Suppressor macrophage treated with lipopolysaccharide for 1 hour (primary cell): Measurements from ENCODE around the gene RIMS4.
"Not testable (repeated sequence)": the region's sequence is repeated elsewhere in the genome, so short reads cannot be mapped to it uniquely, and the experiment has no call there.

ENCODE experiments used
- DNase-seq, 3 donors: peaks; one replicate each; pipeline ENCODE4 v3.0.0-alpha.2; 2020 to 2022

RIMS4 gene

DNA sequence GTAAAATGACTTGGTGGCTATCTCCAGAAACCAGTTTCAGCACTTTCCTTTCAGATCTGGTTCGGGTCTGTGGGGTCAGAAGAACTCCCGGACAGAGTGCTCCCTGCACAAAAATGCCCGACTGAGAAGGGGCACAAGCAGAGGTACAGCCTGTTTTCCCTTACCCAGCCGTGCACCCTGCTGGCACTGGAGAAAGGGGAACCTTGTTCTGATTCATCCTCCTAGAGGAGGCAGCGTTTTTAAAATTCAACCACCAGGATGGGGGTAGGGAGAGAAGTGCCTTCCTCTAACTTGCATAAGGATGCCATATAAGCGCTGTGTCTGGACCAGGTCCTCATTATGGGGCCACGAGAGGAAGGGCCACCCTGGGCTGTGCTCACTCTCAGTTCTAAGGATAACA, 17.6 kb downstream of the RIMS4 start:
- DNase-seq: peak; percentile 24 to 40 (median 29)

DNA sequence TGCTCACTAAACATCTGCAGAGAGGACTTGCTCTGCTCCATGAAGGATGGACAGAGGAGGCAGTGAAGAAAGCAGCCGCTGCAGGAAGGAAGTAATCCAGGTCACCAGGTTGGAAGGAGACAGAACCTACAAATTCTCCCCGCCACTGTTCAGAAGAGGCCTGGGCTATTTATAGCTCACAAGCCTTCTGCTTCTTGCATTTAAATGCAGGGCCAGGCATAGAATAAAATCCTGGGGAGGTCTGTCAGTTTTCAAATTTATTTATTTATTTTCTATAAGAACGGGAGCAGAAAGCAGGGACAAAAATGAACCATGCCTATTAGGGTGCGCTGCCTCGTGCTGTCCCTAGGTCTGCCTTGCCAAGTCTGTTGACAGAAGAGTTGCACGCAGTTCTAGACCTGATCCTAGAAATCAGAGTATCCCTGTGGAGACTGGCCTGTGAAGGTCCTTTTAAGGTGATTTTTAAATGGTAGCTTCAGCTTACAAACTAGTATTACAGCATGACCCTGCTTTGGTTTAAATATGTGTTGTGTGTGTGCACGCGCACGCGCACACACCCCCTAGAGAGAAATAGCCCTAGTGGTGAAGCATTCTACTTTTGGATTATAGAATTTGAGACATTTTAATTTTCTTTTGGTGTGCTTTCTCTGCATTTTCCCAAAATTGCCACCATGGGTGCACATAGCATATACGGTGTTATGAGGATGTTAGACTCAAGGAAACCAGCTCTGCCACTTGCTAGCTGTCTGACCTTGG, 19.5 kb downstream of the RIMS4 start:
- DNase-seq: no peak

DNA sequence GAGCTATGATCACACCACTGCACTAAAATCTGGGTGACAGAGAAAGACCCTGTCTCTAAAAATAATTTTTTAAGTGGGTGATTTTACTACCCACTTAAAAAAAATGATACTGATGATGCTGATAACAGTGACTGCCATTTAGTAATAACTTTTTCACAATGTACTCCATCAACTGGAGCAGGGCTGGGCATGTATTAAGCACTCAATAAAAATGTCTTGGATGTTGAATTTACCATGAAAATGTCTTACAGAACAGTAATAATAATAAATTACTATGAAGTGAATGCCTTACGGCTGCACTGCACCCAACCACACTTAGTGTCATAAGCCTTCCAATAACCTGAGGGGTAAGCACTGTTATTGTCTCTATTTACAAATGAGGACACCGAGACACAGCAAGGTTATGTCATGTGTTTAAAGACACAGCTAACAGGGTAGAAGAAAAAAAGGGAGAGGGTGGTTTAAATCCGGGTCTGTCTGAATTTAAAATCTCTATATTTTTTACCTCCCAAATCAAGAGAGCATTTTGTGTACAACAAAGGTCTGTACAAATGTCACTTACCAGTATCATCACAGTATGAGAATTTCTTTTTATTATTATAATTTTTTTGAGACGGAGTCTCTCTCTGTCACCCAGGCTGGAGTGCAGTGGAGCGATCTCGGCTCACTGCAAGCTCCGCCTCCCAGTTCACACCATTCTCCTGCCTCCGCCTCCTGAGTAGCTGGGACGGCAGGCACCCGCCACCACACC, 21.5 kb downstream of the RIMS4 start:
- DNase-seq: no peak

DNA sequence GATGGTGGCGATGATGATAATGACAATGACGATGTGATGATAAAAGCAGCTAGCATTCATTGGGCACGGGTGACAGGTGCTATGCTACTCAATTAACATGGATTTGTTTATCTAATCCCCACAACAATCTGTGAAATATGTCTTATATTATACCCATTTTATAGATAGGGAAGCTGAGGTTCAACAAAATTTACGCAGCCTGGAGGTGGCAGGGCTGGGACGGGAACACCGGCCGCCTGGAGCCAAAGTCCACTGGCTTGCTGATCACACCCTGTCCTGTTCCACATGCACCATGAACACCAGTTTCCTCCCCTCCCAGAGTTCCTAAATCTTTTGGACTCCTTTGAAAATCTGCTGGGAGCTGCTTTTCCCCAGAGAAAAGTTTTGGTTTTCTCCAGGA, 23.0 kb downstream of the RIMS4 start:
- DNase-seq: no peak

DNA sequence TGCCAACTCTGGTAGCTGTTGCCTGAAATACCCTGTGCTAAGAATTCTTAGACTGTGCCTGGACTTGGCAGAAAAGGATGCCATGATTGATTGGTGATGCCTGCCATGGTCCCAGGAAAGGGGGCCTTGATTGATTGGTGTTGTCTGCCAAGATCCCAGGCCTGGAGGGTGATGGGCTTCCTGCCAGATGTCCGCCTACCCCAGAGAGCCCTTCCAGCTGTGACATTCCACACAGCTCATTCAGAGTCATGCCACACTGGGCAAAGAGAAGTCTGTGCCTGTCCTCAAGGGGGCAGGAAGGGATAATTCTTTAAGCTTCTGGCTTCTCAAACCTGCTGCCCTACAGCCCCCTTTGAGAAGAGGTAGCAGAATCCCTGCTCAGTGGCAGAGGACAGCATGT, 24.6 kb downstream of the RIMS4 start:
- DNase-seq: no peak

DNA sequence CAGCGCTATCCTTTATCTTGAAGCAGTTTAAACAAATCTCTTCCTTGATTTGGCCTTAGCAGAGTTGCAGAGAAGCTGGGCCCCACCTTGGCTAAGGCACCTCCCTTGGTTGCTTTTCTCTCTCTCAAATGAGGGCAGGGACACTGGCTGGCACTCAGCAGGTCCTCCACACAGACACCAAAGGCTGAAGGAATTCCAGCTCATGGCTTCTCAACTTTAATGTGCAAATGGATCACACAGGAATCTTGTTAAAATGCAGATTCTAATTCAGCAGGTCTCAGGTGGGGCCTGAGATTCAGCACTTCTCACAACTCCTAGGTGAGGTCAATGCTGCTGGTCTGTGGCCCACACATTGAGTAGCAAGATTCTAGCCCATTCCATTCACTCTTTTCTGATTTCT, 25.7 kb downstream of the RIMS4 start:
- DNase-seq: no peak

DNA sequence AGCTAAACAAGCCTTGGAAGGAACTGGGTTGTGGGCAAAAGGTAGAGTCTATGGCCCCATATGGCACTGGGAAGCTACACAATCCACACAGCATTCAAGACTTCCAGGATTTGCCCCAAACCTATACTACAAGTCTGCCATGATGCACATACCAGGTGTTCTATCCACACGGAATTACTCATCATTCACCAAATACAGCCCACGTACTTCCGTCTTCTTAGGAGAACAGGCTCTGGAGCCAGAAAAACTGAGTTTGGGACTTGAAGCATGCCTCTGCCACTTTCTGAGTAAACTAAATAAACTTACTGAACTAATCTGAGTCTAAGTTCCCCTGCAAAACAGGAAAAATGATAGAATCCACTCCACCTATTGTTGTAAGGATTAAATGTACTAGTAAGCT, 28.6 kb downstream of the RIMS4 start:
- DNase-seq: no peak

DNA sequence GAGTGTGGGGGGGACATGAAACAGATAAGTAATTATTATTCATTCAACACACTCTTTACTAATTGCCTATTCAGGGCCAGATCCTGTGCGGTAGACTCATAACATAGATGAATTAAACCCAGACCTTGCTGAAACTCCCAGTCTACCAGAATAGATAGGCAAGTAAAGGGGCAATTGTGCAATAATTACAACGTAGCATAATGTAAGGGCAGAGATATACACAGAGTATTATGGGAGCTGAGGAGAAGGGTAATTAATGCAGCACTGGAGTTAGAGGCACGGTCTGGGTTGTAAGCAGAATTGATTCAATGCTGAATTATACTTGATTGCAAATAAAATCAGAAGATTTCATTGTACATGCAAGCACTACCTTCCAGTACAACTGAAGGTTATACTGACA, 29.2 kb downstream of the RIMS4 start:
- DNase-seq: no peak

DNA sequence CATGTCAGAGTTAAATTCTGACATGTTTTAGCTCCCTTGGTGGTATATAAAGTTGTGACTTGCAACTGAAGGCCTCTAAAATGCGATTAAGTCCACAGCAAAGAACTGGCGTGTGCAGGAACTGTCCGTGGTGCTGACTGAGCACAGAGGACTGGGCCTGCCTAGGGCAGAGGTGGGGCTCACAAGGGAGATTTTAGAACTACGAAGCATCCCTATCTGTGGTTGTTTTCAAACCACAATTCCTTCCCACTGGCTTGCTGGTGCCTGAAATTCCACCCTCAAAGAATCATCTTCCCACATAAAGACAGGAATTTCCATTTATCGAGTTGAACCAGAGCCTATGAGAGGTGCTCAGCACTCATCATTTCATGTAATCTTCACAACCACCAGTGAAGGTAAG, 30.1 kb downstream of the RIMS4 start:
- peak; percentile 44 to 74 (median 68) for DNase-seq

DNA sequence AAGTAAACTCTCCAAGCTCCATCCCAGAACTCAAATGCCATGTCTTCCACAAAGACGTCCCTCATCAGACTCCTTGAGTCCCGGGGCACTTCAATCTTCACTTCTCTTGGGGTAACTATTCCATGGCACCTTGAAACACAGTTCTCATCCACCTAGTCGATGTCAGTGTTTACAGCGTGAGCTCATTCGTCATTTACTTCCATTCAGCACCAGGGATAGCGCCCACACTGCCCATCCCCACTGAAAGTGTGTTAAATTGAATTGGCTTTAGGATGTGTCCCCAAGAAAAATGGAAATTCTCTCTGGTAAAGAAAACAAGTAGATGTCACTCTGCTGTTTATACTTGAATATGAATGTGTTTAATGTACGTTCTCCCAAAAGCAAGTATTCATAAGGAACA, 33.4 kb downstream of the RIMS4 start:
- peak in 2 of 3 donors; percentile 21 to 34 for DNase-seq

DNA sequence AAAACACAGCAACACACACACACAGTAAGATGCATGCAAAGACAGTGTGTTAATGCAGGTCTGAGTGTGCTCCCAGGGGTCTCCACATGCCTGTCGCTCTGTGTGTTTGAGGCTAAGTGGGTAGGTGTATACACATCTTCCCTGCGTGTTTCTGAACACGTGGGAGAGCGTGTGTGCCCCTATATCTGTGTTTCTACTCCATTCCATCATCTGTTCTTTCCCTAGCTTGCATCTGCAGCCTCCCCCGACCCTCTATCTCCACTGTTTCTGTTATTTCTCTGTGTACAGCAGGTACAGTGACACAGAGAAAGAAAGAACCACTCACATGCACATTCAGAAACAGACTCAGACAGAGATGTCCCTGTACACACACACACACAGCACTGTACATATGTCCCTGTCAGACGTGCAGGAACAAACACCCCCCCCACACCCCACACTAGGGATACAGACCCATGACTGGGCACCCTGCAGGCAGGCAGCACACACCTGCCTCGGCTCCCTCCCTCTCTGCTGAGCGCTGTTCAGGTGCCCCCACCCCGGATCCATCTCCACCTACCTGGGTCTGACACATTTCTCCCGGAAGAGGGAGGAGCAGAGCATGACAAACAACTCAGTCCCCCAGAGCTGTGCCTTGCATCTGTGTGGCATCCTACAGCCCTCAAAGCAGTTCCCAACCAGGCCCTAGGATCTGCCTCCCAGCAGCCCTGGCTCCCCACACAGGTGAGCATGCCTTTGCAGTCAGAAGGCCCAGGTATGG, 37.1 kb downstream of the RIMS4 start:
- no peak for DNase-seq

DNA sequence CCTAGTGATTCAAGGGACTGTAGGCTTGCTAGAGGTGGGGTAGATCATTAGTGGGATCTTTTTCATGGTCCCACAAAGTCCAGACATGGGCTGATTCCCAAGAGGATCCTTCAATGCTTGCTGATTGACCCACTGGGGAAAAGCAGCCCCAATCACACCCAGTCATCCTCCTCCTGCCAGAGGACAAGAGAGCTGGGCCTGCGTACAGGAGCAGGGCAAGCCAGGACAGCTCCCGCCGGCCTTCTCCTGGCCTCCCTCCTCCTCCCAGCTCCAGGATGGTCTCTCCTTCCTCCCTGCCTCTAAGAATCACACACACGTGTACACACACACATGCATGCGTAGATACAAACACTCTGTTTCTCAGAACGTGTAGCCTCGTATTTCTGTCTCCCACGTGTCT, 37.7 kb downstream of the RIMS4 start:
- no peak for DNase-seq

DNA sequence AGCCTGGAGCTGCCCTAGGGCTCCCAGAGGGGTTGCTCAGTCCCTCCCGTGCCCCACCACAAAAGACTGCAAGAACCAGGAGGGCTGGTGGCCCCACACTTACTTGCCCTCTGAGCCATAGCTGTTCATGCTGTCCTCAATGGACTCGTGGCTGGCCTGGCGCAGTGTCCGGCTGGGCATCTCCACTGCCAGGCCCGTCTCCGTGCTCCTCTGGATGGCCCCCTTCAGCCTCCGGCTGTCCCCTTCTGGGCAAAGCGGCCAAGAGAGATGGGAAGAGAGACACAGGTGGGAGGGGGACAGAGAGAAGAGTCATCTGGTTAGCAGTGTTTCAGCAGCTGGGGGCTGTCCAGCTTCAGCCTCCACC, 39.2 kb downstream of the RIMS4 start:
- no peak for DNase-seq

DNA sequence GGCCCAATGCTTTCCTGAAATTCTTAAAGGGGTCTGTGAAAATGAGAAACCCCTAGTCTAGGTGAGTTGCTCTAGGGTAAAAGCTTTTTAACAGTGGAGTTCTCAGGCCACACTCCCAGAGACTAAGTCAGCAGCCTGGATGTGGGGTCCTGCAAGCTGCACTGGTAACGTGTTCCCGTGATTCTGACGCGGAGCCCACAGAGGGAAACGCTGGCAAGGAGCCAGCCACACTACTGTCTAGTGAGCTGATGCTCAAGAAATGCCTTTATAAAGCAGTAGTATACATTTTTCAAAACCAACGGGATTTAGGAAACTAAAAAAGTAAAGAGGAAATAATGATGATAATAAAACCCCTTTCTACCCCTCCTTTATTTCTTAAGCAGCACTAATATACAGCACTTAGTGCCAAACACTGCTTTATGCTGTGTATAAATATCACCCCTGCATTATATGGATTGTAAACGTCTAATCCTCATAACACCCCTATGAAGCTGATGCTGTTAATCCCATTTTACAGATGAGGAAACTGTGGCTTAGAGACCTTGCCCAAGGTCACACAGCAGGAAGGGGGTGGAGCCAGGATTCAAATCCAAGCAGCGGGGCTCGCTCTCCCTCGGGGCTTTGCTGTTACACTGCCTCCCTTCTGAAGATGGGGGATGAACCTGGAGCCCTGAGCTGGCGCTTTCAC, 39.7 kb downstream of the RIMS4 start:
- no peak for DNase-seq

DNA sequence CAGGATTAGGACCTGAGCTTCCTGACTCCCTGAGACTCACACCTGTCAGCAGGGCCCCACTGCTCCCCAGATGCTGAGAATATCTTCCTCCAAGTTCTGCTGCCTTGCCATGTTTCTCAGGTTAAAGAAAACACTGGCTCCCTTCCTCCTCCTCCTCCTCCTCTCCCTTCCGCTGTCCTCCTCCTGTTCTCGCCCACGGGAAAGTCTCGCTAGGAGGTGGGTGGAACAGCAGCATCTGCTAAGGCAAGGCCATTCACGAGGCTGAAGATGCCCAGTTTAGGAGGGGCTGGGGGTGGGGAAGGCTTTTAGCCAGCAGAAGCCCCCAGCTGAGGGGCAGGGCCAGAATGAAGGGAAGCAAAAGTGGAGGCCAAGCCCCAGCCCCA, 40.9 kb downstream of the RIMS4 start:
- DNase-seq: no peak

DNA sequence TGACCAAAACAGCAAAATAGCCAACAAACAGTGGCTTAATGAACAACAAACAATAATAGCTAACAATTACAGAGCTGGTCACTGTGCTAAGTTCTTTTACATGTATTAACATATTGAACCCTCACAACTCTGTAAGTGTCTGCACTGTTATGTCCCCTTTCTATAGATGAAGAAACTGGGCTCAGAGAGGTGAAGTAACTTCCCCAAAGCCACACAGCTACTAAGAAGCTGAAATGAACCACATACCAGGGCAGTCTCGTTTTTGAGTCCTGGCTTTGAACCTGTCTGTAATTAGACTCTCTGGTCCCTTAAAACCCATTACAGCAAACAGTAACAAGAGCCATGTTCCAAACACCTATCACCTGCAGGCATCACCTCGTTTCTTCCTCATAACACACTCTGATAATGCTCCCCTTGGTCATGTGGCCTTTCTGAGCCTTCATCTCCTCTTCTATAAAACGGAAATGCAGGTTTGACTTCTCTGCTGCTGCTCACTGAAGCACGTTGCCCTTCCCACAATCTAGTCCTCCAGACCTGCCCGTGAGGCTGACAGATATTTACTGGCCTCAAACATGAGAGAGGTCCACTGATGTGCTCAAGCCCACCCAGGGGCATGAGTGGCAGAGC, 41.4 kb downstream of the RIMS4 start:
- no peak for DNase-seq

DNA sequence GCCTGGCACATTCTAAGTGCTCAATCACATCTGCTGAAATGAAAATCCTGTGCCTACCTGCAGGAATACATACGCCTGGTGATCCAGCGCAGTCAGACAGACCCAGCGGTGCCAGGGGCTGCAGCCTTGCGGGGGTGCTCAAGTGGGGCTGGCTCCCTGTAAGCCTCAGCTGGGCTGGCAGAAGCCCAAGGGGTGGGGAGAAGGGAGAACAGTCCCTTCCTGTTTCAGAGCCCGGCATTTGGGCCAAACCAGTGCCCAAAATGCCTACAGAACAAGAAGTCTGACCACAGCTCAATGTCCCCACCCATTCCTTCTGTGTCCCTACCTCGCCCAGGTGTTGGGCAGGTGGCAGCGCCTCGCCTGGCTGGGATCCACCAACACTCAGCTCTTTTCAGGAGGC, 42.1 kb downstream of the RIMS4 start:
- DNase-seq: no peak

DNA sequence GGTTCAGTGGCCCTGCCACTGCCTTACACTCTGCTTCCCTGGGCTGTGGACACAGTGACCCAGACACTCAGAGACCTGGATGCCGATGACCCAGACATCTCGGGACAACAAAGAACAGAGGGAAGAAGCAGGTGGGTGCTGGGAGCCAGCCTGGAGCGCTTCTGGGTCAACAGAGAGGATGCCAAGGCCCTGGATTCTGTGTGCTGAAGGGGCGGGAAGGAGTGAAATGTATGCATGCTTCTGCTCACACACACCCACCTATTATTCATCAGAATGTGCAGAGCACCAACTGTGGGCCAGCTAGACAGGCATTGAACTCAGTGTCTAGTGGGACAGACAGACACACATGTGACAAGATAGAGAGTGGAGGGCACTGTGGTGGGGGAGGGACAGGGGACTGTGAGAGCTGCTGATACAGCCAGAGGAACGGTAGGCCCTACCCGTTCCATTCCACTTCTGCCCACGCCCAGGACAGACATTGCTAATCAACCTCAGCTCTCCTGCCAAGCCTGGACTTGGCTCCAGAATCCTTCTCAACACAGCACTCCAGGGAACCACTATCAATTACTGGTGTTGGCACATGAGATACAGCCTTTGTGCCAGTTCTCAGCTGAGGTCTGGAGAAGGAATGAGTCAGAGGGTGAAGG, 44.5 kb downstream of the RIMS4 start:
- DNase-seq: no peak

DNA sequence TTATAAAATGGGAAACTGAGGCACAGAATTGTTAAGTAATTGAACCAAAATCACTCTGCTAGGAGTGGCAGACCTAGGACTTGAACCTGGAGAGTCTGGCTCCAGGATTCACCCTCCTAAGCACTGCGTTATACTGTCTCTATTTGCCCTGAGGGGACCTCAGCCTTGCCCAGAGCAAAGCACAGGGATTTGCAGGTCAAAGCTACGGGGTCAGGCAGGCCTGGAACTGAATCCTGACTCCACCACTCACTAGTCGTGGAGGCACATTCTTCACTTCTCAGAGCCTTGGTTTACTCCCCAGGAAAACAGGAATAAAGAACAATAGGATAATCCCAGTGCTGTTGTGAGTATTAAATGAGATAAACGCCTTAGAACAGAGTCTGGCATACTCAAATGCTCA, 45.3 kb downstream of the RIMS4 start:
- DNase-seq: no peak

DNA sequence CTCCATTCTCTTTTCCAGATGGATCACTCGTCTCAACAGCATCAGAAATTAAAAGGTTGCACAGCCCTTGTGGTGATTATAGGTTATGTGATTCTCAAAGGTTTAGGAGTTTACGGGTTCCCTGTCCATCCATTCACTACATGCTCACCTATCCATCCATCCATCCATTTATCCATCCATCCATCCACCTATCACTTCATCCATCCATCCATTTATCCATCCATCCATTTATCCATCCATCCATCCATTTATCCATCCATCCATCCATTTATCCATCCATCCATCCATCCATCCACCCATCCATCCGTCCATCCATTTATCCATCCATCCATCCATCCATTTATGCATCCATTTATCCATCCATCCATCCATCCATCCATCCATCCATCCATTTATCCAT, 46.5 kb downstream of the RIMS4 start:
- DNase-seq: not testable (repeated sequence)

DNA sequence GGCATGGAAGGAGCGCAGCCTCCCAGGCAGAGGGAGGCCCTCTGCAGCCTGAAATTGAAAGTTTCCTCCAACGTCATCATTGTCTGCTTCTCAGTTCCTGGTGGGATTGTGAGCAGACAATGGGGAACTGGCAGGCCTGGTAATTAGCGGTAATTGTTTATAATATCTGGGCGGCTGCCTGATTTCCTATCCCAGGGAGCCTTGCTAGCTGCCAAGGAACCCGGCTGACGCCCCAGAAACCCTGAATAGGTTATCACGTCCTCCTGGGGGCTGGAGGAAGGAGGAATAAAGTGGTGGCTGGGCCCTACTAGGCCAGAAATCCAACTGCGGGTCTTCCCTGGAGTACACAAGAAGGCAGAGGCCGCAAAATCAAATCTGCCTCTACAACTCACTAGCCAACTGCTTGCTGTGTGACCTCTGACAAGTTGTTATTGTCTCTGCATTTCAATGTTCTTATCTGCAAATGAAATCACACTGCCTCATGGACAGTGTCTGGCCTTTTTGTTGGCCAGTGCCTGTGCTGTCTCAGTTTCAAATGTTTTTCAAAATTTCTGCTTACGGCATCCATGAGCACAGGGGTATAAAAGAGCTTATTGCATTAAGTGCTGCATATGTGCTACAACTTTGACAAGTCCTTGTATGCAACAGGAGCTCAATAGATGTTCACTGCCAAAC, 47.7 kb downstream of the RIMS4 start:
- DNase-seq: no peak

DNA sequence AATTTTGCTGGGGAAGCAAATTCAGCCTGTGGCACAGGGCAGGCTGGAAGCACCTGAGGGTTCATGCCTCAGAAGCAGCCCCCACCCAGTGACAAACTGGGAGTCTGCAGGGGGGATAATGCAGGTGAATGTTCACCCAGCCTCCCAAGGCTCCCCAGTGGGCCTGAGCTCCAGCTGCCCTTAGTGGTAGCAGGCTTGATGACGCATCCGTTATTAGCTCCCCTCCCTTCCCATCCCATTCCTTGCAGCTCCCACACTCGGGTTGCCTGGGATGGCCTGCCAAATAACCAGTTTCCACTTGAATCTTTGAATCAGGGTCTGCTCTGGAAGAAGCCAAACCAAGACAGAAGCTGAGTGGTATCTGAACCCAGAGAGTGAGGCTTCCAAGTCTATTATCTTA, 48.9 kb downstream of the RIMS4 start:
- no peak for DNase-seq
